HFF-Myc (cell line): ENCODE data around the gene CCNK.

ENCODE experiments used
- DNase-seq: peaks from one replicate; pipeline ENCODE4 v3.0.0-alpha.2; 2011; ENCODE audit warnings: low read depth; ENCODE audit errors: extremely low read depth
- H3K4me3 ChIP-seq: replicated peaks from 2 replicates; pipeline ENCODE4 v1.5.1; 2011; ENCODE audit warnings: low read depth, mild to moderate bottlenecking, control low read depth, low read length
- TF ChIP-seq, protein P1 (sequence below): IDR thresholded peaks from 2 replicates; pipeline ENCODE4 v1.5.1; 2012; ENCODE audit warnings: mild to moderate bottlenecking, low read depth, low read length, control low read depth; ENCODE audit errors: missing control alignments

CCNK gene

DNA sequence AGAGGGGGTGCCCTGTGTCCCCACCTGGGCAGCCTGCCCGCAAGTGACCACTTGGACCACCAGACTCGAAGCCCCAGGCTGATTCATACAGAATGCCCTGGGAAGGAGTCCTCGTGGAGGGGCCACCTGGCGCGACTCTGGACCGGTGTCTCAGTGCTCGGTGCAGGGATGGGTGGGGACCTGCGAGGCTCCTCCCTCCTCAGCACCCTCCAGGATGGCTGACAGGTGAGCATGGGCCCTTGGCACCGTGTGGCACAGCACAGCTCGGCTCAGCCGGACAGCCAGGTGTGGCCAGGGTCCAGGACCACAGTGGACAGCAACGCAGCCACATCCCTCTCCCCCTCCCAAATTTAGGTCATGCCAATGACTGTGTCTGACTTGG lies 44.5 kb downstream of the CCNK start:
- no peak for DNase-seq
- no peak overlapping the region for H3K4me3 ChIP-seq
- TF ChIP-seq, protein P1, sequence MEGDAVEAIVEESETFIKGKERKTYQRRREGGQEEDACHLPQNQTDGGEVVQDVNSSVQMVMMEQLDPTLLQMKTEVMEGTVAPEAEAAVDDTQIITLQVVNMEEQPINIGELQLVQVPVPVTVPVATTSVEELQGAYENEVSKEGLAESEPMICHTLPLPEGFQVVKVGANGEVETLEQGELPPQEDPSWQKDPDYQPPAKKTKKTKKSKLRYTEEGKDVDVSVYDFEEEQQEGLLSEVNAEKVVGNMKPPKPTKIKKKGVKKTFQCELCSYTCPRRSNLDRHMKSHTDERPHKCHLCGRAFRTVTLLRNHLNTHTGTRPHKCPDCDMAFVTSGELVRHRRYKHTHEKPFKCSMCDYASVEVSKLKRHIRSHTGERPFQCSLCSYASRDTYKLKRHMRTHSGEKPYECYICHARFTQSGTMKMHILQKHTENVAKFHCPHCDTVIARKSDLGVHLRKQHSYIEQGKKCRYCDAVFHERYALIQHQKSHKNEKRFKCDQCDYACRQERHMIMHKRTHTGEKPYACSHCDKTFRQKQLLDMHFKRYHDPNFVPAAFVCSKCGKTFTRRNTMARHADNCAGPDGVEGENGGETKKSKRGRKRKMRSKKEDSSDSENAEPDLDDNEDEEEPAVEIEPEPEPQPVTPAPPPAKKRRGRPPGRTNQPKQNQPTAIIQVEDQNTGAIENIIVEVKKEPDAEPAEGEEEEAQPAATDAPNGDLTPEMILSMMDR = no peak

DNA sequence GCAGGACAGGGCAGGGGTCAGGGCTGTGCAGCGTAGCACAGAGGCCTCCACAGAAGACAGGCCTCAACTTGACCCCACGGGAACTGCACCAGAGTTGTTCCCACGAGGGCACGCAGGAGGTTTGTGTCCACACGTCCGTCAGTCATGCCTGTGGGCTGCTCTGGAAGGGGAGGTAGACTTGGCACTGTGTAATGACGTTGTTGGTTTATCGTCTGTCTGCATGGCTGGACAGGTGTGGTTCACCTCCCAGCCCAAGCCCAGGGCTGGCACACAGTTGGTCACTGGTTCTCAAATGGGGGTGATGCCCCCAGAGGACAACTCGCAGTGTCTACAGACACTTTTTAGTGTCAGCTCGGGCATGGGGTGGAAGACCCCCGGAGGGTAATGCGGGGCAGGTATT lies 45.8 kb downstream of the CCNK start:
- H3K4me3 ChIP-seq = no peak overlapping the region
- DNase-seq = no peak
- TF ChIP-seq, protein P1 = no peak

DNA sequence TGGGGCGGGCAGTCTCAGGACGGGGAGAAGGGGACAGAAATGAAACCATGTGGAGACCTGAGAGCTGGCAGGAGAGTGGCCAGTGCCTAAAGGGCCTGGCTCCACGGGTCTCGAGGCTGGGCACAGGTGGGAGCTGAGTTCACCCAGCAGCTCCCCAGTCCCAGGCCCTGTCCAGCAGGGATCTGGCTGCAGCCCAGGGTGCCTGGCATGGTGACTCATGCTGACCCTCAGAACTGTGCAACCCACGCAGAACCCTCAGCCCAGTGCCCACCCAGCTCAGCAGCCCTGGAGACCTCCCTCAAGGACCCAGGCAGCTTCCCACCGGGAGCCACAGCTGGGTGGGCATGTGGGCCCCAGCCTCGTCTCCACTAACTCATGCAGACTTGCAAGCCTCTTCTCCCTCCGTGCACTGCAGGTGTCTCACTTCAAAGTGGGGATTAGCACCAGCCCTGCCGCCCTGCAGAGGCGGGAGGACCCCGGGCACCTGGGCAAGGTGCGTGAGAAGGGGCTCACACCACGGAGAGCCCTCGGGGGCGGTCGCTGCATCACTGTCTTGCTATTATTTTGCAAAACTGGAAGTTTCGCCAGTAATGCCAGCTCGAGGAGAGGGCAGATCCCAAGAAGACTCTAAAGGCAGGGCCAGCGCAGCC lies 46.3 kb downstream of the CCNK start:
- no peak for DNase-seq
- TF ChIP-seq, protein P1 = no peak
- no peak overlapping the region for H3K4me3 ChIP-seq

DNA sequence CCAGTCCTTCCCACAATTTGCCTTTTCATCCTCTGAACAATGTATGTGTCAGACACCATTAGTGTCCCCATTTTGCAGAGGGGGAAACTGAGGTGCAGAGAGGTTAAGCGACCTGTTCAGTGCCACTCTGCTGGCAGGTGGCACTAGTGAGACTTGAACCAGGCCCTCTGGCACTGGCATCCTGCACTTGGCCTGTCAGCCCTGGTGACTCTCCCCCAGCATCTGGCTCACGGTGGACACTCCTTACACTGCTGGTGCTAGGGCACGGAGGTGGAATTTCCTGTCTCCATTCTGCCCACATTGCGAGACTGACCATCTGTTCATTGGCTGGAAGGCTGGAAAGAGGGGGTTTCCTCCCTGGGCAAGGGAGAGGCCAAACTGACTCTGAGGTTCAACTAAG lies 48.7 kb downstream of the CCNK start:
- TF ChIP-seq, protein P1 = no peak
- no peak for DNase-seq
- H3K4me3 ChIP-seq = no peak overlapping the region

DNA sequence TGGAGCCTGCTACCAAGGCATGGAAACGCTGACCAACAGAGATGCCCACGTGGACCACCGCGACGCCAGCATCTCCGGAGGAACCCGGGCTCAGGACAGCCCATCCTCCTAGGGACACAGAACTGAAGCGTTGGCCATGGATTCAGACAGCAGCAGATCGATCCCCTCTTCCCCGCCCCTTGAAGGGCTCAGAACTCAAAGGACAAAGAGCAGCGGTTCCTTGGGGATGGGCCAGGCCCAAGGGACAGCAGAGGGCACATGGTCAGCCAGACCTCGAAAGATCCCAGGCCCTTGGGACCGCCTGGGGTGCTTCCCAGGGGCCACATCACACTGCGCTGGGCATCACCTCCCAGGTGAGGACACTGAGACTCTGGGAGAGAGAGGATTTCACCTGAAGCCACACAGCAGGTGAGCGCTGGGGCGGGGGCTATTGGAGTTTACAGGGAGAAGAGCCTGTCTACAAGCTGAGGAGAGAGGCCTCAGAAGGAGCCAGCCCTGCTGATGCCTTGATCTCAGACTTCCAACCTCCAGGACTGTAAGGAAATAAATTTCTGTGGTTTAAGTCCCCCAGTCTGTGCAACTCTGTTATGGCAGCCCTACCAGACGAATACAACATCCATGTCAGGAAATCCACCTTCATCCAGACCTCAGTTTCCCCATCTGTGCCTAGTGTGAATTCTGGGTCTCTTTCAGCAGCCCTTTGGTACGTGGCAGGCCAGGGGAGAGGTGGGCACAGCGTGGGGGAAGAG lies 49.4 kb downstream of the CCNK start:
- DNase-seq = no peak
- H3K4me3 ChIP-seq = no peak overlapping the region
- TF ChIP-seq, protein P1 = no peak

DNA sequence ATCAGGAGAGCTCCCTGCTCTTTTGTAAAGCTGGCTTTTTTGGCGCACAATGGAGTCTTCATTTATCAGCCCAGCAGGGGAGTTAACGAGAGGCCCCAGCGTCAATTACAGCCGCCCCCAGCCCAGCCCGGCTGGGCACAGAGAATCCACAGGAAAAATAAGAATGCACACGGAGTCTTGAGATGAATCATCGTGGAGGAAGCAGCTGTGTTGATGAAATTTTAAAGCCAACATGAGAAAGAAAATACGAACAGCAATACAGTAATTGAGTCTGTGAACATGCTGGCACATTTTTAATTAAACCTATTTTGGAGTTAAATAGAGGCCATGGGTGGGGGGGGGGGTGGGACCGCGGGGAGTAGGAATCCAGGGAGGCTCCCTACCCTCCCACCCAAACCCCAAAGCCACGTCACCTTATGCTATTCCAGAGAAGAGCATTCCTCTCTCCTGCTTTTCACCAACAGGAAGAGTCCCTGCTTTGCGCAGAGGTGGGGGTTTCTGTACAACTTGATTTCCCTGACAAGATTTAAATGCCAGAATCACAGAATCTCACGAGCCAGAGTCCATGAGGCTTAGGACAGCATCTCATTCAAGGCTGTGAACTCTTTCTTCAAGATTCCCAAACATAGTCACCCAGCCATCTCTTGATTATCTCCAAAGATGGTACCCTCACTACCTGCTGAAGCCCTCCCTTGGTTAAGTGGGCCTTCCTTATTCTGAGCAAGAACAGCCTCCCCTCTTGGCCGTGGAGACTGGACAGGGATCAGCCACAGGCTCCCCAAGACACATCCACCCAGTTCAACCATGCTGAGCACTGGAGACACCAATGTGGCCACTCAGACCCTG lies 50.3 kb downstream of the CCNK start:
- TF ChIP-seq, protein P1 = no peak
- no peak for DNase-seq
- H3K4me3 ChIP-seq = no peak overlapping the region
